ES-I3 (cell line): ENCODE results near the gene SEC22C.

Experiments
- H3K36me3 ChIP-seq: 2 replicates; pipeline ENCODE4 v1.6.1; 2013; ENCODE audit warnings: mild to moderate bottlenecking, low read length, control low read depth, moderate library complexity; ENCODE audit not compliant: insufficient read depth
- H3K4me1 ChIP-seq: 2 replicates; pipeline ENCODE4 v1.6.1; 2013; ENCODE audit warnings: mild to moderate bottlenecking, control low read depth, low read length; ENCODE audit not compliant: insufficient read depth
- H3K9ac ChIP-seq: 2 replicates; pipeline ENCODE4 v1.6.1; 2013; ENCODE audit warnings: low read depth, mild to moderate bottlenecking, low read length, moderate library complexity
- H3K9me3 ChIP-seq: 2 replicates; pipeline ENCODE4 v1.6.1; 2013; ENCODE audit warnings: mild to moderate bottlenecking, low read length, moderate library complexity; ENCODE audit not compliant: control insufficient read depth, insufficient read depth

The SEC22C gene

GRCh38 chr3:42505128-42505848 lies 76.5 kb downstream of the SEC22C start:
- peaks cover 6% of the 10 kb centered on the region; the same call in 1 of the 2 replicates for H3K4me1 ChIP-seq
- no peak overlapping the region for H3K9ac ChIP-seq
- H3K36me3 ChIP-seq, result no peaks in the 10 kb centered on the region
- H3K9me3 ChIP-seq, result no peaks in the 10 kb centered on the region

DNA sequence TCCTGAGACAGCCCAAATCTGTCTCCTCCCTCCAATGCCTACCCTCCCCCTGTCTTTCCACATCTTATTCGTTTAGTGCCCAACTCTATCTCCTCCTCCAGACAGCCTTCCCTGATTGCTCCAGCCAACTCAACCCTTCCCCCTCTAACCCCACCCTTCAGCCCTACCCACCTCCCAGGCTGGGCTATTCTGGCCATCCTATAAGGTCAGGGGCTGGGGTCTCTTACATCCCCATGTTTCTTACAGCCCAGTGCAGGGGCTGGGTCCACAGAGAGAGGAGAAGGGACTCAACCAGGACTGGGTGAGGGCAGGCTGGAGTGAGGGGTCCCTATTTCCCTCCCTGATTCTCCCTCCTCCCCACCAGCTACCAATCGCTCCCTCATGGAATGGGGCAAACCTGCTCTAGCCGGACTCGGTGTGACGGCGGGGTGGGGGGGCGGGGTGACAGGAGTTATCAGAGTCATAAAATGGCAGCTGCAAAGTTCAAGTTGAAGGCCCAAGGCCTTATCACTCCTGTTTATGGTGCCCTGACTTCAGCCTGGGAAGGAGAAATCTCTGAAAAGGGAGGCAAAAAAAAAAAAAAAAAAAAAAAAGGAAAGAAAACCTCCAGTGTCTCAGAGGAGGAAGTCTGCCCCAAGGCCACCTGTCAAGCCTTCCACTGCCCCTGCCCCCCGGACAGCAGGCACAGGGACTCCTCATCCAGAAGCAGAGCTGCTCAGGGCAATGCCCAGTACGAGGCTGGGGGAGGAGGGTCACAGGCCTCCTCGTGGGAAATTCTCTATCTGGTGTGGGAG lies 77.2 kb downstream of the SEC22C start:
- no peaks in the 10 kb centered on the region for H3K36me3 ChIP-seq
- peaks cover 11% of the 10 kb centered on the region; the same call in 1 of the 2 replicates for H3K4me1 ChIP-seq
- no peak overlapping the region for H3K9ac ChIP-seq
- no peaks in the 10 kb centered on the region for H3K9me3 ChIP-seq

- no peaks in the 10 kb centered on the region for H3K36me3 ChIP-seq
- H3K9ac ChIP-seq, result no peak overlapping the region
- no peaks in the 10 kb centered on the region for H3K9me3 ChIP-seq
- peaks cover 11% of the 10 kb centered on the region; the same call in 1 of the 2 replicates for H3K4me1 ChIP-seq
These were observed 77.8 kb downstream of the SEC22C start for GRCh38 chr3:42503957-42504333.

DNA sequence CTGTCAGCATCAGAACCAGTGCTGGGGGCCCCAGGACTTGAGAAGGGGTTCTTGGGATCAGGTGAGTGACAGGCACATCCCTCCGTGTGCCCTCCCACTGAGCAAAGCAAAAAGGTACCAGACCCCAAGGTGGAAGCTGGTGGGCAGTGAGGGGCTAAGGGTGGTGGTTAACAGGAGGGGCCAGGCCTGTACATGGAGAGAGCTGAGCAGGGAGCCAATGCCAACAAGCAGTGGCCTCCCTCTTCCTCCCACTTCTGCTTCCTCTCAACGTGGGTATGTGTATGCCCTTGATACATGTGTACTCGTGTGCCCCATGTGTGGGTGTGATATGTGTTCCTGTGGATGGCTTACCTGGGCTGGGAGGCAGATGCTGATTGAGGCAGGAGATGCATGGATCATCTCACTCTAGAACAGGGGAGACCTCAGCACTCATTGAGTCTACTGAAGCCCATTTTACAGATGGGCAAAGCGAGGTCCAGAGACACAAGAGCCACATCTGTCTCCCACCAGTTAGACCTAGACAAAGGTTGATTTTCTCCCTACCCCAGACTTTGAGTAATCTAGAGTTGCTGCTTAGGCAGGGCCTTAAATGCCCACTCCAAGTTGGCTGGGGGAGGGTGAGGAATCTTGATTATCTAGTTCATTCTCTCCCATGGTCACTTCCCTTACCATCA lies 78.4 kb downstream of the SEC22C start:
- Histone ChIP-seq H3K4me1 (peaks cover 11% of the 10 kb centered on the region; the same call in 1 of the 2 replicates), H3K9ac (peak overlapping the region; percentile 52; the same call in 1 of the 2 replicates), H3K9me3 (no peaks in the 10 kb centered on the region), H3K36me3 (no peaks in the 10 kb centered on the region)

DNA sequence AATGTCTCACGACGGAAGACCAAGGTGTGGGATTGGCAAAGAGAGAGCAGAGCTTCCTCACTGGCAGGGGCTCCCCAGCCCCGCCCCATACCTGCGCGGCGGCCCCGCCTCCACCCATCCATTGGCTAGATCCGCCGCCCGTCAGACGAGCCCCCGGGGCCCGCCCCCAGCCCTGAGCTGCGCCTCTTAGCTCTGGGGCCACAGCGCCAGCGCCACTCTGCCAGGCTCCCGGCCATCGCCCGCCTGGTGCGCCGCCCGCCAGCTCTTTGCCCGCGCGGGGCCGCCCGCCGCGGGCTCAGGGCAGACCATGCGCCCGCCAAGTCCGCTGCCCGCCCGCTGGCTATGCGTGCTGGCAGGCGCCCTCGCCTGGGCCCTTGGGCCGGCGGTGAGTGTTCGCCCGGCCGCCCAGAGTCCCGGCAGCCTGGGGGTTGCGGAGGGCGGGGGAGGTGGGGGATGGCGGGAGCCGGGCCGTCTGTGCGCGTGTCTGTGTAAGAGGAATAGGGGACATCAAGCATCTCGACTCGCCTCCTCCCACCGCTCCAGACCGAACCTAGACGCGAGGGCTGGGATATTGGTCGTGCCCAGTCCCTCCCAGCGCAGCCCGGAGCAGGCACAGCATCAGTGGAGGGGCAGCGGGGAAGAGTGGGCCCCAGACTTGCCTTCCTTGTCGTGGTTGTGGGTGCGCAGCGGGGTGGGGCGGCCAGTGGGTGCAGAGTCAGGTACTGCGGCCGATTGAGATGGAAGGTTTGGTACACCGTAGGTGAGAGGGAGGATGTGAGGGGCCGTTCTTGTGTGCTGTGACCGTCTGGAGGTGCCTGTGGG lies 79.1 kb downstream of the SEC22C start, which contains the start of gene VIPR1:
VIPR1 (plus strand) TSS at position 215 of the 822 bp plus-strand sequence; CDS start at position 308, 93 bp downstream.
- Histone ChIP-seq H3K4me1 (peaks cover 9% of the 10 kb centered on the region; the same call in 1 of the 2 replicates), H3K36me3 (no peaks in the 10 kb centered on the region), H3K9me3 (no peaks in the 10 kb centered on the region), H3K9ac (peak within 1 kb of the TSS; percentile 52; the same call in 1 of the 2 replicates)

GRCh38 chr3:42501681-42502428 lies 79.9 kb downstream of the SEC22C start:
- H3K4me1 ChIP-seq, result peaks cover 12% of the 10 kb centered on the region; the same call in 1 of the 2 replicates
- H3K9me3 ChIP-seq, result no peaks in the 10 kb centered on the region
- peak overlapping the region; percentile 52; the same call in 1 of the 2 replicates for H3K9ac ChIP-seq
- no peaks in the 10 kb centered on the region for H3K36me3 ChIP-seq

DNA sequence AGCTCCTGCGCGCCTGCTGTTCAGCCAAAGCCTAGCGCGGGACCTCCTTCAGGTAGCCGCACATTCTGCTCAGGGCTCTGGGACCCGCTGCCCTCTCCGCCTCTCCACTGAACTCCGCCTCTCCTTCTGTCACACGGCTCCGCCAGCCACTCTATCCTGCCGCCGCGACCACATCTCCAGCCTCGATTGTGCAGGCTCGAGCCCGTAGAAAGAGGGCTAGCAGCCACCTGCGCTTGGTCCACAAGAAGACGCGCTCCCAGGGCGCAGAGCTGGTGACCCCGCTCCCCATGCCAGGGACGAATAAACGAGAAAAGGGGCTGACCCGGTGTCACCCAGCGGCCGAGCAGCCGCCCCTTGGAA lies 80.5 kb downstream of the SEC22C start:
- Histone ChIP-seq H3K4me1 (peaks cover 16% of the 10 kb centered on the region; the same call in 1 of the 2 replicates), H3K9ac (peak overlapping the region; percentile 52; the same call in 1 of the 2 replicates), H3K36me3 (no peaks in the 10 kb centered on the region), H3K9me3 (no peaks in the 10 kb centered on the region)

GRCh38 chr3:42500909-42501308 lies 80.9 kb downstream of the SEC22C start:
- Histone ChIP-seq H3K4me1 (peaks cover 16% of the 10 kb centered on the region; the same call in 1 of the 2 replicates), H3K9me3 (no peaks in the 10 kb centered on the region), H3K9ac (peak overlapping the region; percentile 52; the same call in 1 of the 2 replicates), H3K36me3 (no peaks in the 10 kb centered on the region)

DNA sequence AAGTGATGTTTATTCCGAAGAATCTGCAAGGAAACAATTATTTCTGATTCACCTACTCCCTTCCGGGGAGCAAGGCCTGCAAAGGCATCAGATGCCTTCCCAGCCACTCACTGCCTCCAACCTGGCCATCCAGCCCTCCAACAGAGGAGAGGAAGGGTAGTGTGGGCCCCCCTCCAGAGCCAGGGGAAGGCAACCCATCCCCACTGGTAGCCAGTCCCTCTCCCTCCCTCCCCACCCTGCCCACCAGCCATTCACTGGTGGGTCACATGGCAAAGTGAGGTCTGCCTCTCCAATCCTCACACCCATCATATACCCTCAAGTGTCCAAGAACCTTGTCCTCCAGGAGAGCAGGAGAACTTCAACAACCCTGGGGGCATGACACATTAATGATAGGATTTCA lies 81.7 kb downstream of the SEC22C start:
- Histone ChIP-seq H3K9ac (no peak overlapping the region), H3K4me1 (peaks cover 16% of the 10 kb centered on the region; the same call in 1 of the 2 replicates), H3K9me3 (no peaks in the 10 kb centered on the region), H3K36me3 (no peaks in the 10 kb centered on the region)

GRCh38 chr3:42499478-42499871 lies 82.3 kb downstream of the SEC22C start:
- H3K36me3 ChIP-seq, result no peaks in the 10 kb centered on the region
- H3K9me3 ChIP-seq, result no peaks in the 10 kb centered on the region
- H3K4me1 ChIP-seq, result peaks cover 16% of the 10 kb centered on the region; the same call in 1 of the 2 replicates
- no peak overlapping the region for H3K9ac ChIP-seq

GRCh38 chr3:42498791-42499477 lies 82.8 kb downstream of the SEC22C start:
- no peaks in the 10 kb centered on the region for H3K9me3 ChIP-seq
- H3K9ac ChIP-seq, result no peak overlapping the region
- H3K4me1 ChIP-seq, result peaks cover 16% of the 10 kb centered on the region; the same call in 1 of the 2 replicates
- H3K36me3 ChIP-seq, result no peaks in the 10 kb centered on the region

GRCh38 chr3:42498034-42498433 lies 83.7 kb downstream of the SEC22C start:
- Histone ChIP-seq H3K9ac (no peak overlapping the region), H3K9me3 (no peaks in the 10 kb centered on the region), H3K36me3 (no peaks in the 10 kb centered on the region), H3K4me1 (peaks cover 16% of the 10 kb centered on the region; the same call in 1 of the 2 replicates)
